HG03045 (cell line): ENCODE results near the gene CHST8.

Source experiments
- ATAC-seq: cut with Tn5 transposase; IDR thresholded peaks from one replicate; pipeline ENCODE4 v1.9.1; 2021; ENCODE audit warnings: mild to moderate bottlenecking, moderate library complexity; ENCODE audit not compliant: unreplicated experiment

The CHST8 gene

GRCh38 chr19:33780746-33781145 lies 159.0 kb downstream of the CHST8 start:
- no peak for ATAC-seq

- ATAC-seq, result no peak
Measured at GRCh38 chr19:33781415-33781935, 159.7 kb downstream of the CHST8 start.

- no peak for ATAC-seq
Measured at GRCh38 chr19:33781996-33782395, 160.2 kb downstream of the CHST8 start.

GRCh38 chr19:33784432-33784831 lies 162.7 kb downstream of the CHST8 start:
- ATAC-seq, result no peak

- no peak for ATAC-seq
Measured at GRCh38 chr19:33785795-33786194, 164.0 kb downstream of the CHST8 start.

- no peak for ATAC-seq
Measured at GRCh38 chr19:33788676-33789075, 166.9 kb downstream of the CHST8 start.

- ATAC-seq, result no peak
Measured at GRCh38 chr19:33789344-33789743, 167.6 kb downstream of the CHST8 start.

GRCh38 chr19:33794683-33795369 lies 173.1 kb downstream of the CHST8 start:
- ATAC-seq, result no peak

GRCh38 chr19:33795370-33796163 lies 173.8 kb downstream of the CHST8 start:
- ATAC-seq, result no peak

GRCh38 chr19:33796164-33796875 lies 174.6 kb downstream of the CHST8 start, which contains the start of gene KCTD15:
KCTD15 (plus strand) TSS chr19:33796870; CDS start chr19:33800455, 3,585 bp downstream.
- ATAC-seq, result no peak

GRCh38 chr19:33797802-33798671 lies 176.3 kb downstream of the CHST8 start:
- ATAC-seq, result no peak

GRCh38 chr19:33798681-33799111 lies 176.9 kb downstream of the CHST8 start:
- no peak for ATAC-seq

GRCh38 chr19:33799476-33799875 lies 177.7 kb downstream of the CHST8 start:
- ATAC-seq, result no peak

GRCh38 chr19:33800012-33800680 lies 178.4 kb downstream of the CHST8 start:
- ATAC-seq, result no peak

GRCh38 chr19:33801411-33801810 lies 179.7 kb downstream of the CHST8 start:
- no peak for ATAC-seq

GRCh38 chr19:33802001-33802400 lies 180.2 kb downstream of the CHST8 start:
- ATAC-seq, result no peak

GRCh38 chr19:33802801-33803200 lies 181.0 kb downstream of the CHST8 start:
- no peak for ATAC-seq

- no peak for ATAC-seq
Measured at GRCh38 chr19:33803383-33803782, 181.6 kb downstream of the CHST8 start.

- ATAC-seq, result no peak
Measured at GRCh38 chr19:33804021-33804799, 182.5 kb downstream of the CHST8 start.
